Activated T-cell treated with anti-CD3 and anti-CD28 coated beads, Interleukin-2, amount 50 U/mL, for 24 hours (primary cell): ENCODE results near the gene FBXL5.

Source experiments
- DNase-seq: peaks from one replicate; pipeline ENCODE4 v3.0.0-alpha.2; 2020
- H3K27ac Mint-ChIP-seq: 2 replicates; pipeline ENCODE4 v1.8.0; 2020; ENCODE audit warnings: mild to moderate bottlenecking, mixed read lengths
- H3K27me3 Mint-ChIP-seq: 2 replicates; pipeline ENCODE4 v1.8.0; 2020; ENCODE audit warnings: mixed read lengths
- H3K36me3 Mint-ChIP-seq: 2 replicates; pipeline ENCODE4 v1.8.0; 2020; ENCODE audit warnings: low read depth, mixed read lengths
- H3K4me1 Mint-ChIP-seq: 2 replicates; pipeline ENCODE4 v1.8.0; 2020; ENCODE audit warnings: low read depth, mixed read lengths
- H3K4me3 Mint-ChIP-seq: 2 replicates; pipeline ENCODE4 v1.8.0; 2020; ENCODE audit warnings: mild to moderate bottlenecking, moderate library complexity, mixed read lengths
- H3K9me3 Mint-ChIP-seq: 2 replicates; pipeline ENCODE4 v1.8.0; 2020; ENCODE audit warnings: mixed read lengths

The FBXL5 gene

GRCh38 chr4:15585331-15585730, 69.8 kb downstream of the FBXL5 start:
- Mint-ChIP-seq H3K36me3 (no peaks in the 10 kb centered on the region), H3K27ac (no peak overlapping the region), H3K4me3 (no peak overlapping the region), H3K4me1 (no peaks in the 10 kb centered on the region), H3K27me3 (no peaks in the 10 kb centered on the region), H3K9me3 (no peaks in the 10 kb centered on the region)
- no peak for DNase-seq

GRCh38 chr4:15584785-15585184, 70.4 kb downstream of the FBXL5 start:
- no peak overlapping the region for H3K27ac Mint-ChIP-seq
- no peaks in the 10 kb centered on the region for H3K36me3 Mint-ChIP-seq
- H3K4me3 Mint-ChIP-seq: no peak overlapping the region
- H3K27me3 Mint-ChIP-seq: no peaks in the 10 kb centered on the region
- no peak for DNase-seq
- H3K9me3 Mint-ChIP-seq: no peaks in the 10 kb centered on the region
- peaks cover 3% of the 10 kb centered on the region for H3K4me1 Mint-ChIP-seq

- Mint-ChIP-seq H3K4me3 (no peak overlapping the region), H3K4me1 (peaks cover 3% of the 10 kb centered on the region), H3K9me3 (no peaks in the 10 kb centered on the region), H3K36me3 (no peaks in the 10 kb centered on the region), H3K27ac (no peak overlapping the region), H3K27me3 (no peaks in the 10 kb centered on the region)
- DNase-seq: no peak
Observed at GRCh38 chr4:15577508-15577907, 77.6 kb downstream of the FBXL5 start.

GRCh38 chr4:15575966-15576365, 79.2 kb downstream of the FBXL5 start:
- H3K4me3 Mint-ChIP-seq: no peak overlapping the region
- H3K36me3 Mint-ChIP-seq: no peaks in the 10 kb centered on the region
- DNase-seq: no peak
- no peak overlapping the region for H3K27ac Mint-ChIP-seq
- peaks cover 3% of the 10 kb centered on the region for H3K4me1 Mint-ChIP-seq
- no peaks in the 10 kb centered on the region for H3K9me3 Mint-ChIP-seq
- no peaks in the 10 kb centered on the region for H3K27me3 Mint-ChIP-seq

- Mint-ChIP-seq H3K9me3 (no peaks in the 10 kb centered on the region), H3K4me1 (no peaks in the 10 kb centered on the region), H3K36me3 (peaks cover 25% of the 10 kb centered on the region), H3K27ac (no peak overlapping the region), H3K4me3 (no peak overlapping the region), H3K27me3 (no peaks in the 10 kb centered on the region)
- DNase-seq: no peak
Observed at GRCh38 chr4:15569746-15570145, 85.4 kb downstream of the FBXL5 start.

GRCh38 chr4:15568821-15569220, 86.3 kb downstream of the FBXL5 start:
- Mint-ChIP-seq H3K36me3 (peaks cover 27% of the 10 kb centered on the region), H3K4me3 (no peak overlapping the region)

GRCh38 chr4:15563871-15564270, 91.3 kb downstream of the FBXL5 start:
- Mint-ChIP-seq H3K4me1 (peaks cover 1% of the 10 kb centered on the region), H3K36me3 (peaks cover 18% of the 10 kb centered on the region), H3K27me3 (no peaks in the 10 kb centered on the region)

More at GRCh38 chr4:15568821-15569220, 86.3 kb downstream of the FBXL5 start:
- Mint-ChIP-seq H3K4me1 (no peaks in the 10 kb centered on the region), H3K9me3 (no peaks in the 10 kb centered on the region), H3K27me3 (no peaks in the 10 kb centered on the region), H3K27ac (no peak overlapping the region)
- no peak for DNase-seq

GRCh38 chr4:15562623-15563022, 92.5 kb downstream of the FBXL5 start:
- Mint-ChIP-seq H3K36me3 (peaks cover 13% of the 10 kb centered on the region), H3K4me3 (no peak overlapping the region), H3K4me1 (peaks cover 1% of the 10 kb centered on the region), H3K9me3 (no peaks in the 10 kb centered on the region), H3K27me3 (no peaks in the 10 kb centered on the region), H3K27ac (no peak overlapping the region)
- DNase-seq: no peak

More at GRCh38 chr4:15563871-15564270, 91.3 kb downstream of the FBXL5 start:
- H3K9me3 Mint-ChIP-seq: no peaks in the 10 kb centered on the region
- no peak overlapping the region for H3K27ac Mint-ChIP-seq
- no peak overlapping the region for H3K4me3 Mint-ChIP-seq
- DNase-seq: no peak

GRCh38 chr4:15562114-15562513, 93.0 kb downstream of the FBXL5 start:
- Mint-ChIP-seq H3K4me3 (no peak overlapping the region), H3K36me3 (peaks cover 8% of the 10 kb centered on the region), H3K27ac (no peak overlapping the region), H3K27me3 (no peaks in the 10 kb centered on the region), H3K4me1 (peaks cover 1% of the 10 kb centered on the region), H3K9me3 (no peaks in the 10 kb centered on the region)
- DNase-seq: no peak

- Mint-ChIP-seq H3K27me3 (no peaks in the 10 kb centered on the region), H3K27ac (no peak overlapping the region), H3K9me3 (no peaks in the 10 kb centered on the region), H3K36me3 (no peaks in the 10 kb centered on the region), H3K4me1 (peaks cover 1% of the 10 kb centered on the region), H3K4me3 (no peak overlapping the region)
- DNase-seq: no peak
Observed at GRCh38 chr4:15558561-15558960, 96.6 kb downstream of the FBXL5 start.

- Mint-ChIP-seq H3K27ac (no peak overlapping the region), H3K27me3 (no peaks in the 10 kb centered on the region), H3K4me3 (no peak overlapping the region), H3K4me1 (peaks cover 1% of the 10 kb centered on the region), H3K9me3 (no peaks in the 10 kb centered on the region), H3K36me3 (no peaks in the 10 kb centered on the region)
- no peak for DNase-seq
Observed at GRCh38 chr4:15557786-15558550, 97.2 kb downstream of the FBXL5 start.

GRCh38 chr4:15556511-15557092, 98.6 kb downstream of the FBXL5 start:
- Mint-ChIP-seq H3K36me3 (no peaks in the 10 kb centered on the region), H3K27me3 (no peaks in the 10 kb centered on the region), H3K4me1 (no peaks in the 10 kb centered on the region), H3K4me3 (no peak overlapping the region), H3K27ac (no peak overlapping the region), H3K9me3 (no peaks in the 10 kb centered on the region)
- no peak for DNase-seq
